HEK293T (cell line): Measurements from ENCODE around the gene CHAD.

Experiments
- ARNT ChIP-seq: fragments of 450-650 bp; IDR thresholded peaks from 2 replicates; pipeline ENCODE4 v1.6.1; 2017; ENCODE audit warnings: mild to moderate bottlenecking
- BHLHE40 ChIP-seq: fragments of 450-650 bp; IDR thresholded peaks from 2 replicates; pipeline ENCODE4 v1.6.1; 2016; ENCODE audit warnings: mild to moderate bottlenecking, moderate library complexity, borderline replicate concordance
- FOXA1 ChIP-seq: fragments of 450-650 bp; IDR thresholded peaks from 2 replicates; pipeline ENCODE4 v1.6.1; 2016; ENCODE audit warnings: mild to moderate bottlenecking
- FOXK2 ChIP-seq: fragments of 450-650 bp; IDR thresholded peaks from 2 replicates; pipeline ENCODE4 v1.6.1; 2016; ENCODE audit warnings: mild to moderate bottlenecking
- FOXM1 ChIP-seq: fragments of 450-650 bp; IDR thresholded peaks from 2 replicates; pipeline ENCODE4 v1.6.1; 2017; ENCODE audit warnings: mild to moderate bottlenecking, borderline replicate concordance
- HDGF ChIP-seq: fragments of 450-650 bp; IDR thresholded peaks from 2 replicates; pipeline ENCODE4 v1.6.1; 2017; ENCODE audit warnings: antibody characterized with exemption, borderline replicate concordance
- L3MBTL2 ChIP-seq: fragments of 450-650 bp; conservative IDR thresholded peaks from 2 replicates; pipeline ENCODE4 v1.6.1; 2016; ENCODE audit warnings: mild to moderate bottlenecking
- NFRKB ChIP-seq: fragments of 450-650 bp; IDR thresholded peaks from 2 replicates; pipeline ENCODE4 v1.6.1; 2016; ENCODE audit warnings: mild to moderate bottlenecking, moderate library complexity
- PKNOX1 ChIP-seq: fragments of 450-650 bp; IDR thresholded peaks from 2 replicates; pipeline ENCODE4 v1.6.1; 2016
- SP1 ChIP-seq: fragments of 450-650 bp; IDR thresholded peaks from 2 replicates; pipeline ENCODE4 v1.6.1; 2017
- SUZ12 ChIP-seq: fragments of 450-650 bp; IDR thresholded peaks from 2 replicates; pipeline ENCODE4 v1.6.1; 2016; ENCODE audit warnings: mild to moderate bottlenecking
- TARDBP ChIP-seq: fragments of 450-650 bp; IDR thresholded peaks from 2 replicates; pipeline ENCODE4 v1.6.1; 2016

GRCh38 chr17:50464736-50465135 lies 3.9 kb downstream of the CHAD start:
- TF ChIP-seq ARNT (no peak), FOXM1 (no peak), L3MBTL2 (no peak), HDGF (no peak), SUZ12 (no peak), PKNOX1 (no peak), NFRKB (no peak), FOXA1 (no peak), BHLHE40 (no peak), SP1 (no peak), FOXK2 (no peak), TARDBP (no peak)
